Subcutaneous abdominal adipose tissue (tissue), 5 donors: Measurements from ENCODE around the gene ITGB1.

ENCODE experiments used
- H3K27ac ChIP-seq: one replicate; pipeline ENCODE4 v1.7.0; 2013; ENCODE audit warnings: low read depth, mild to moderate bottlenecking, inconsistent platforms, low read length, moderate library complexity
- H3K27me3 ChIP-seq, 5 donors: one replicate each; pipeline ENCODE4 v1.7.0; 2013; ENCODE audit warnings: low read length in 5 of 5, inconsistent platforms in 1 of 5; ENCODE audit not compliant: control insufficient read depth in 5 of 5, insufficient read depth in 4 of 5
- H3K36me3 ChIP-seq, 5 donors: one replicate each; pipeline ENCODE4 v1.7.0; 2013; ENCODE audit warnings: low read length in 5 of 5; ENCODE audit not compliant: control insufficient read depth in 5 of 5, insufficient read depth in 5 of 5
- H3K4me1 ChIP-seq, 5 donors: one replicate each; pipeline ENCODE4 v1.7.0; 2013; ENCODE audit warnings: low read length in 5 of 5, mild to moderate bottlenecking in 3 of 5, moderate library complexity in 1 of 5; ENCODE audit not compliant: control insufficient read depth in 5 of 5, insufficient read depth in 5 of 5
- H3K4me3 ChIP-seq, 5 donors: one replicate each; pipeline ENCODE4 v1.7.0; 2013; ENCODE audit warnings: low read length in 5 of 5, low read depth in 1 of 5
- H3K9ac ChIP-seq, 5 donors: one replicate each; pipeline ENCODE4 v1.7.0; 2013; ENCODE audit warnings: low read length in 5 of 5, mild to moderate bottlenecking in 4 of 5, moderate library complexity in 3 of 5
- H3K9me3 ChIP-seq, 5 donors: one replicate each; pipeline ENCODE4 v1.7.0; 2013; ENCODE audit warnings: low read length in 5 of 5; ENCODE audit not compliant: control insufficient read depth in 5 of 5
- donor health status: healthy.
- donor health status: healthy.
- donor health status: healthy.
- donor health status: healthy.
- donor health status: healthy.

ITGB1 gene

GRCh38 chr10:32950591-32951108 lies 7.4 kb downstream of the ITGB1 start:
- Histone ChIP-seq H3K4me3 (no peak overlapping the region), H3K36me3 (no peaks in the 10 kb centered on the region), H3K9ac (peak overlapping the region in 1 of 5 donors; percentile 22), H3K4me1 (peaks cover 0 to 60% (median 56%) of the 10 kb centered on the region in 5 donors), H3K27me3 (no peaks in the 10 kb centered on the region), H3K27ac (peak overlapping the region; percentile 98), H3K9me3 (no peaks in the 10 kb centered on the region)

GRCh38 chr10:32949221-32949678 lies 8.8 kb downstream of the ITGB1 start:
- H3K9me3 ChIP-seq: no peaks in the 10 kb centered on the region
- H3K36me3 ChIP-seq: no peaks in the 10 kb centered on the region
- H3K4me1 ChIP-seq: peaks cover 0 to 51% (median 46%) of the 10 kb centered on the region in 5 donors
- no peak overlapping the region for H3K4me3 ChIP-seq
- H3K27me3 ChIP-seq: no peaks in the 10 kb centered on the region
- no peak overlapping the region for H3K27ac ChIP-seq
- peak overlapping the region in 1 of 5 donors; percentile 29 for H3K9ac ChIP-seq

- Histone ChIP-seq H3K27me3 (no peaks in the 10 kb centered on the region), H3K27ac (peak overlapping the region; percentile 11), H3K4me1 (peaks cover 0 to 51% (median 46%) of the 10 kb centered on the region in 5 donors), H3K4me3 (no peak overlapping the region), H3K9ac (no peak overlapping the region), H3K36me3 (no peaks in the 10 kb centered on the region), H3K9me3 (no peaks in the 10 kb centered on the region)
Observed at GRCh38 chr10:32948451-32948850, 9.6 kb downstream of the ITGB1 start.

GRCh38 chr10:32947586-32947985 lies 10.4 kb downstream of the ITGB1 start:
- Histone ChIP-seq H3K36me3 (no peaks in the 10 kb centered on the region), H3K4me1 (peaks cover 0 to 50% (median 48%) of the 10 kb centered on the region in 5 donors)

GRCh38 chr10:32946108-32946507 lies 11.9 kb downstream of the ITGB1 start:
- no peak overlapping the region for H3K27ac ChIP-seq
- H3K4me3 ChIP-seq: no peak overlapping the region
- no peaks in the 10 kb centered on the region for H3K36me3 ChIP-seq
- no peaks in the 10 kb centered on the region for H3K27me3 ChIP-seq
- H3K9ac ChIP-seq: no peak overlapping the region
- no peaks in the 10 kb centered on the region for H3K9me3 ChIP-seq
- peaks cover 3 to 55% (median 53%) of the 10 kb centered on the region in 5 donors for H3K4me1 ChIP-seq

More at GRCh38 chr10:32947586-32947985, 10.4 kb downstream of the ITGB1 start:
- no peak overlapping the region for H3K27ac ChIP-seq
- no peaks in the 10 kb centered on the region for H3K27me3 ChIP-seq
- no peak overlapping the region for H3K9ac ChIP-seq
- no peak overlapping the region for H3K4me3 ChIP-seq
- H3K9me3 ChIP-seq: no peaks in the 10 kb centered on the region

GRCh38 chr10:32943854-32944661 lies 14.0 kb downstream of the ITGB1 start:
- H3K4me1 ChIP-seq: peaks cover 9 to 63% (median 60%) of the 10 kb centered on the region in 5 donors
- peak overlapping the region; percentile 55 for H3K27ac ChIP-seq
- peak overlapping the region in 1 of 5 donors; percentile 13 for H3K4me3 ChIP-seq

GRCh38 chr10:32943395-32943794 lies 14.6 kb downstream of the ITGB1 start:
- Histone ChIP-seq H3K4me3 (no peak overlapping the region), H3K9me3 (no peaks in the 10 kb centered on the region), H3K4me1 (peaks cover 12 to 65% (median 60%) of the 10 kb centered on the region in 5 donors), H3K27me3 (no peaks in the 10 kb centered on the region), H3K27ac (peak overlapping the region; percentile 55), H3K36me3 (peaks cover 0 to 4% (median 0%) of the 10 kb centered on the region in 5 donors), H3K9ac (no peak overlapping the region)

More at GRCh38 chr10:32943854-32944661, 14.0 kb downstream of the ITGB1 start:
- H3K9me3 ChIP-seq: no peaks in the 10 kb centered on the region
- H3K36me3 ChIP-seq: peaks cover 0 to 4% (median 0%) of the 10 kb centered on the region in 5 donors
- H3K9ac ChIP-seq: no peak overlapping the region
- no peaks in the 10 kb centered on the region for H3K27me3 ChIP-seq

GRCh38 chr10:32942081-32942480 lies 15.9 kb downstream of the ITGB1 start:
- Histone ChIP-seq H3K9me3 (no peaks in the 10 kb centered on the region), H3K4me3 (no peak overlapping the region), H3K36me3 (peaks cover 0 to 4% (median 0%) of the 10 kb centered on the region in 5 donors), H3K27me3 (no peaks in the 10 kb centered on the region), H3K4me1 (peaks cover 12 to 72% (median 63%) of the 10 kb centered on the region in 5 donors), H3K27ac (no peak overlapping the region), H3K9ac (no peak overlapping the region)

- Histone ChIP-seq H3K27me3 (no peaks in the 10 kb centered on the region), H3K9me3 (no peaks in the 10 kb centered on the region), H3K4me1 (peaks cover 12 to 72% (median 63%) of the 10 kb centered on the region in 5 donors), H3K27ac (no peak overlapping the region), H3K36me3 (peaks cover 0 to 4% (median 0%) of the 10 kb centered on the region in 5 donors), H3K4me3 (no peak overlapping the region), H3K9ac (no peak overlapping the region)
Observed at GRCh38 chr10:32941357-32941756, 16.7 kb downstream of the ITGB1 start.
